Natural killer cell (primary cell): ENCODE data around the gene F2. TPM values are rescaled to one million over a fixed set of nuclear protein-coding genes. Genes with fewer than 3 reads are reported as not detected.

Source experiments
- ATAC-seq, 3 donors: fragments of 150-1000 bp in 2 of 3; fragments of 200-7000 bp in 1 of 3; cut with Tn5 transposase; 1 replicate in 1 of 3; 2 replicates in 2 of 3; pipeline ENCODE4 v1.10.0; 2021; ENCODE audit warnings: mild to moderate bottlenecking in 2 of 3, moderate library complexity in 2 of 3
- DNase-seq, 2 donors: peaks; one replicate each; pipeline versions ENCODE4 v3.0.0 to v3.0.0-alpha.2; 2013 to 2021; ENCODE audit warnings: mixed read lengths in 1 of 2
- H3K27ac ChIP-seq: one replicate; pipeline ENCODE4 v1.5.1; 2013; ENCODE audit warnings: mild to moderate bottlenecking, low read length
- H3K27me3 ChIP-seq: one replicate; pipeline ENCODE4 v1.6.1; 2013; ENCODE audit warnings: low read length; ENCODE audit not compliant: control insufficient read depth, insufficient read depth
- H3K36me3 ChIP-seq: one replicate; pipeline ENCODE4 v1.6.1; 2013; ENCODE audit warnings: low read length; ENCODE audit not compliant: control insufficient read depth, insufficient read depth
- H3K4me1 ChIP-seq: one replicate; pipeline ENCODE4 v1.6.1; 2013; ENCODE audit warnings: low read length; ENCODE audit not compliant: control insufficient read depth, insufficient read depth
- H3K4me3 ChIP-seq: one replicate; pipeline ENCODE4 v1.5.1; 2013; ENCODE audit warnings: low read length
- H3K9me3 ChIP-seq: one replicate; pipeline ENCODE4 v1.6.1; 2013; ENCODE audit warnings: low read length; ENCODE audit not compliant: control insufficient read depth, insufficient read depth
- H3K27ac Mint-ChIP-seq, 2 donors: one replicate each; pipeline ENCODE4 v1.8.0; 2022; ENCODE audit warnings: mild to moderate bottlenecking in 2 of 2, mixed read lengths in 2 of 2, moderate library complexity in 1 of 2
- H3K27me3 Mint-ChIP-seq, 2 donors: one replicate each; pipeline ENCODE4 v1.8.0; 2022; ENCODE audit warnings: low read depth in 2 of 2, mixed read lengths in 2 of 2
- H3K36me3 Mint-ChIP-seq: one replicate; pipeline ENCODE4 v1.8.0; 2022; ENCODE audit warnings: mixed read lengths
- H3K4me1 Mint-ChIP-seq, 2 donors: one replicate each; pipeline ENCODE4 v1.8.0; 2022; ENCODE audit warnings: mixed read lengths in 2 of 2
- H3K4me3 Mint-ChIP-seq: one replicate; pipeline ENCODE4 v1.8.0; 2022; ENCODE audit warnings: mild to moderate bottlenecking, moderate library complexity, mixed read lengths
- H3K9me3 Mint-ChIP-seq, 2 donors: one replicate each; pipeline ENCODE4 v1.8.0; 2022; ENCODE audit warnings: mixed read lengths in 2 of 2
- WGBS: methylation state at CpG from one replicate; pipeline ENCODE4 v1.1.7; 2013; ENCODE audit warnings: missing lambda C conversion rate; ENCODE audit not compliant: insufficient coverage; 5-methylcytosine and 5-hydroxymethylcytosine counted together
- intact Hi-C: fragments of 100-400 bp; cut with micrococcal nuclease; formaldehyde crosslinking; loops from one replicate; pipeline ENCODE4 v1.14.2; 2022
- total RNA-seq, 4 donors: library from RNA; stranded (reverse); fragments of 120-200 nt in 1 of 4; gene quantifications; one replicate each; pipeline versions ENCODE4 v1.2.3 to v1.2.4, GENCODE V29; 2013 to 2022
- TF ChIP-seq, protein P1 (sequence below): fragments of 200-600 bp; IDR thresholded peaks from one replicate; pipeline ENCODE4 v1.8.0; 2022; ENCODE audit warnings: antibody characterized with exemption

F2 gene
- total RNA-seq, 3 donors from 2014 or later (not counting 1 experiment from before 2014, with no cell fraction given), result 0.14 TPM; not detected in 2

DNA sequence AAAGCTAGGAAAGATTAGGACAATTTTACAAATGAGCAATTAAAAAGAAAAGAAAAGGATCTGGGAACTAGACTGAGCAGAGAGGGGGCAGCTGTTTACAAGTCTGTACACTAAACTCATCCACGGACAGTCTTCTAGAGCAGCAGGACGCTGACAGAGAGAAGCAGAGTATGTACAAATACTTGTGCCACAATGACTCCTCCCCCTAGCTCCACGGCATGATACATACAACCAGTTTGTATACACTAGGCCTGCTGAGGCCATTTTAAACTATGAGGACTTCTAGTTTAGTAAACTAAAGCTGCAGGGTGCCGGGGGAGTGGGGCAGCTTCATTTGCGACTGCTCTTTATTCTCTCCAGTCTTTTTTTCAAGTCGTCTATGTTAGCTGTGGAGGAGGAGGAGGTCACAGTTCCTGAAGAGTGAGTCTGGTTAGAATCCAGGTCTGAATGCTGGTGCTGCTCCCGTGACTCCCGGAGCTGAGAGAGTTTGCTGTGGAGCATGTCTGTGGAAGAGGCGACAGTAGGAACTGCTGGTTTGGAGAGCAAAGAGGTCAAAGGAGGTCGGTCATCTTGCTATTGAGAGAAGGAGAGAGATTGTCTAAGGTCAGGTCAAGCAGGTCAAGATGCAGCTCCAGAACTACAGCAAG lies 24.8 kb downstream of the F2 start:
- intact Hi-C loops, result no loop called here

DNA sequence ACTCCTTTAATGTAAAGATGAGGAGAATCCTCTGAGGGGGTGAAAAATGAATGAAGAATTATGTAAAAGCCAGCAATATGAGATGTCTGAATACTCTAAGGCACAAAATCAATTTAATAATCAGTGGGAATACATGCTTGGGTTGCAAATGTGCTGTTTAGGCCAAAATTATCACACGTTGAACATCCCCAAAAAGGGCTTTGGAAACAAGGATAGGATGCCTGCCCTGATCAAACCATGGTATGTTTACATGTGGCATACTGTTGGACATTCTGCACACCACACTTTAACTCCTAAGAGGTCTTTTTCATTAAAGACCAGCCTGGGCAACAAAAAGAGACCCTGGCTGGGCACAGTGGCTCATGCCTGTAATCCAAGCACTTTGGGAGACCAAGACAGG lies 26.3 kb downstream of the F2 start:
- H3K9me3 Mint-ChIP-seq, result no peaks in the 10 kb centered on the region
- H3K9me3 ChIP-seq, result no peaks in the 10 kb centered on the region
- no peak overlapping the region for H3K27ac Mint-ChIP-seq
- ATAC-seq (no peak), DNase-seq (no peak)
- TF ChIP-seq, protein P1, sequence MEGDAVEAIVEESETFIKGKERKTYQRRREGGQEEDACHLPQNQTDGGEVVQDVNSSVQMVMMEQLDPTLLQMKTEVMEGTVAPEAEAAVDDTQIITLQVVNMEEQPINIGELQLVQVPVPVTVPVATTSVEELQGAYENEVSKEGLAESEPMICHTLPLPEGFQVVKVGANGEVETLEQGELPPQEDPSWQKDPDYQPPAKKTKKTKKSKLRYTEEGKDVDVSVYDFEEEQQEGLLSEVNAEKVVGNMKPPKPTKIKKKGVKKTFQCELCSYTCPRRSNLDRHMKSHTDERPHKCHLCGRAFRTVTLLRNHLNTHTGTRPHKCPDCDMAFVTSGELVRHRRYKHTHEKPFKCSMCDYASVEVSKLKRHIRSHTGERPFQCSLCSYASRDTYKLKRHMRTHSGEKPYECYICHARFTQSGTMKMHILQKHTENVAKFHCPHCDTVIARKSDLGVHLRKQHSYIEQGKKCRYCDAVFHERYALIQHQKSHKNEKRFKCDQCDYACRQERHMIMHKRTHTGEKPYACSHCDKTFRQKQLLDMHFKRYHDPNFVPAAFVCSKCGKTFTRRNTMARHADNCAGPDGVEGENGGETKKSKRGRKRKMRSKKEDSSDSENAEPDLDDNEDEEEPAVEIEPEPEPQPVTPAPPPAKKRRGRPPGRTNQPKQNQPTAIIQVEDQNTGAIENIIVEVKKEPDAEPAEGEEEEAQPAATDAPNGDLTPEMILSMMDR, result no peak
- H3K27me3 ChIP-seq, result no peaks in the 10 kb centered on the region
- no peak overlapping the region for H3K4me3 Mint-ChIP-seq
- H3K27ac ChIP-seq, result no peak overlapping the region
- 95% methylated on average over 1 of the region's 1 CpG for WGBS
- intact Hi-C loops, result no loop called here
- no peaks in the 10 kb centered on the region for H3K27me3 Mint-ChIP-seq
- no peaks in the 10 kb centered on the region for H3K4me1 Mint-ChIP-seq
- H3K4me3 ChIP-seq, result no peak overlapping the region
- H3K36me3 ChIP-seq, result peaks cover 63% of the 10 kb centered on the region
- no peaks in the 10 kb centered on the region for H3K4me1 ChIP-seq
- H3K36me3 Mint-ChIP-seq, result peaks cover 49% of the 10 kb centered on the region

More for the DNA sequence above, 24.8 kb downstream of the F2 start:
- TF ChIP-seq, protein P1, result no peak
- Histone ChIP-seq H3K27me3 (no peaks in the 10 kb centered on the region), H3K36me3 (peaks cover 54% of the 10 kb centered on the region), H3K4me1 (no peaks in the 10 kb centered on the region), H3K9me3 (no peaks in the 10 kb centered on the region), H3K4me3 (no peak overlapping the region), H3K27ac (no peak overlapping the region)
- ATAC-seq, result no peak
- WGBS, result 97% methylated on average over 10 of the region's 10 CpGs
- DNase-seq, result no peak
- Mint-ChIP-seq H3K36me3 (peaks cover 41% of the 10 kb centered on the region), H3K4me1 (no peaks in the 10 kb centered on the region), H3K27me3 (no peaks in the 10 kb centered on the region), H3K4me3 (no peak overlapping the region), H3K27ac (no peak overlapping the region), H3K9me3 (no peaks in the 10 kb centered on the region)

DNA sequence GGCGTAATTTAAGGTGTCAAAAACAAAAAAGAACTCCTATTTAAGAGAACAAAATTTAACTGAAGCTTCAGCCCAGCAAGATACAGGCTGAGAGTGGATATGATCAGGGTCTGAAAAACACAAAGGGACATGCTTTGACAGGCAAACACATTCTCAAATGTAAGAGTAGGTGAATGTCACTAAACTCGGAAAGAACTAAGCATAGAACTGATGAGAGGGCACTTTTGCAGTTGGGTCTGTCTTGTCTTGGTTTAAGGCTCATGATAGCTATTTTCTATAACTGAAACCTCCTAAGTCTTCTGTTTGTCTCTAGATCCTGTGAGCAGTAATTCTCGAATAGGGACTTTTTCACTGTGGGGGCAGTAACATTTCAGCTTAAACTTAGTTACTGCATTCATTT lies 27.0 kb downstream of the F2 start:
- no peaks in the 10 kb centered on the region for H3K27me3 Mint-ChIP-seq
- DNase-seq (no peak), ATAC-seq (no peak)
- no peaks in the 10 kb centered on the region for H3K4me1 Mint-ChIP-seq
- Histone ChIP-seq H3K36me3 (peaks cover 69% of the 10 kb centered on the region), H3K27me3 (no peaks in the 10 kb centered on the region), H3K4me3 (no peak overlapping the region), H3K27ac (no peak overlapping the region), H3K4me1 (no peaks in the 10 kb centered on the region), H3K9me3 (no peaks in the 10 kb centered on the region)
- WGBS, result 100% methylated on average over 2 of the region's 3 CpGs
- TF ChIP-seq, protein P1, result no peak
- no peak overlapping the region for H3K27ac Mint-ChIP-seq
- intact Hi-C loops, result no loop called here
- peaks cover 56% of the 10 kb centered on the region for H3K36me3 Mint-ChIP-seq
- no peaks in the 10 kb centered on the region for H3K9me3 Mint-ChIP-seq
- H3K4me3 Mint-ChIP-seq, result no peak overlapping the region

DNA sequence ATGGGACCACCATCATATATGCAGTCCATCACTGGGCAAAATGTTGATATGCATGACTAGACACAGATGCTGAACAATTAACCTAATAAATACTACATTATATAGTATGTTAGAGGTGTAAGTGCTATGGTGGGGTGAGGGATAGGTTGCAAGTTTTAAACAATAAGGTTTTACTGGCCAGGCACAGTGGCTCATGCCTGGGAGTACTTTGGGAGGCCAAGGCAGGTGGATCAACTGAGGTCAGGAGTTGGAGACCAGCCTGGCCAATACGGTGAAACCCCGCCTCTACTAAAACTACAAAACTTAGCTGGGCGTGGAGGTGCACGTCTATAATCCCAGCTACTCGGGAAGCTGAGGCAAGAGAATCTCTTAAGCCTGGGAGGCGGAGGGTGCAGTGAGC lies 28.1 kb downstream of the F2 start:
- H3K27me3 ChIP-seq, result no peaks in the 10 kb centered on the region
- no peak overlapping the region for H3K27ac Mint-ChIP-seq
- no peaks in the 10 kb centered on the region for H3K4me1 ChIP-seq
- no peaks in the 10 kb centered on the region for H3K9me3 Mint-ChIP-seq
- TF ChIP-seq, protein P1, result no peak
- DNase-seq, result no peak
- no peak overlapping the region for H3K4me3 ChIP-seq
- no peak for ATAC-seq
- peaks cover 71% of the 10 kb centered on the region for H3K36me3 ChIP-seq
- H3K27ac ChIP-seq, result no peak overlapping the region
- 97% methylated on average over 6 of the region's 6 CpGs for WGBS
- no peaks in the 10 kb centered on the region for H3K4me1 Mint-ChIP-seq
- no peak overlapping the region for H3K4me3 Mint-ChIP-seq
- peaks cover 59% of the 10 kb centered on the region for H3K36me3 Mint-ChIP-seq
- intact Hi-C loops, result no loop called here
- no peaks in the 10 kb centered on the region for H3K27me3 Mint-ChIP-seq
- no peaks in the 10 kb centered on the region for H3K9me3 ChIP-seq
